Stimulated activated CD4-positive, alpha-beta T cell treated with anti-CD3 and anti-CD28 coated beads, TNF-alpha, amount 100 ng/mL, for 48 hours (primary cell): ENCODE measurements around the gene NHP2.

Source experiments
- DNase-seq, 3 donors: peaks; one replicate each; pipeline ENCODE4 v3.0.0-alpha.2; 2020; ENCODE audit warnings: low read depth in 3 of 3

The NHP2 gene

DNA sequence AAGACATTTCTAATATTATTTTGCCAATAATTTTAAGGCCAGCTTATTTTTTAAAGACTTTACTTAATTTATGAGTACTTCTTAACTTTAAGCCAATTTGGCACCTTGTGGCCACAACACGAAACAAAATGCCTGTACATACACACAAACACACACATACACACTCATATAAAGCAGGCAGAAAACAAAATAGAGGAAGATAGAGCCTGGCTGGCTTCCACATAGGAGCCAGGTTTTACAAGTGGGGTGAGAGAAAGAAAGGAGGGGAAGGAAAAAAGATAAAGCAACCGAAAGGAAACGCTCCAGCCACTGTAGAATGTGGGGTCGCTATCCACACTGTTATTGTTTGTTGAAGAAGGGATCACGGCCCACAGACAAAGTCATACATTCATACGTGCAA, 23.1 kb upstream of the NHP2 start:
- no peak for DNase-seq

DNA sequence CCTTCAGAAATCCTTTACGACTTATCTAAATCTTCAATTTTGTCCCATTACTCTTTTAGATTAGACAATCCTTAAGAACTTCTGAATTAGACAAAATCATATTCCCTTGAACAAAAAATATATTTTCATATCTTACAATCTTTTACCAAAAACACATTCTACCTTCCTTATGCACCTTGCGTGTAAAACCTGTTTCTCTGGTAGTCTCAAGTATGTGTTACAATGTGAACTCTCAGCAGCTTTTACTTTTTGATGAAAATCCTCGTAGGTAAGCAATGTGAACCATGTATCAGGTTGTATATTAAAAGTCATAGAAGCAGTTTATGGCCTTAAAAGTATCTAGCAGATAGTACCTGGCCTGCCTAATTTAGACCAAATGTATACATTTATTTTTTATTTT, 20.8 kb upstream of the NHP2 start:
- no peak for DNase-seq

DNA sequence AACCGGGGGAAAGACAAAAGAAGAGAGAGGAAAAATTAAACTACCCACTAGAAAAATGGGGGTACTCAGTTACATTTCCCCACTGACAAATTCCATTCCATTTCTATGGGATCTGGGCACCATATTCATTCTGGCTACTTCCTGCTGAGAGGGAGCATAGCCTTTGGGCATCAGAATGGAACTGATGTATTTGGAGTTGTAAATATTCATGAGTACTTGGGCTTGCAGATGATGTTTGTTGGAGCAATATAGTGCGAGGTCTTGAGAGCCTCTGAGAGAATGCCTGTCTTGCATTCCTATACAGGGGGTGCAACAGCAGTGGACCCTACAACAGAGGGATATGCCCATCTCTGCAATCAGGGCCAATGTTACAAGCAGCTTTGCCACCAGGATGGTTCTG, 16.8 kb upstream of the NHP2 start:
- no peak for DNase-seq

DNA sequence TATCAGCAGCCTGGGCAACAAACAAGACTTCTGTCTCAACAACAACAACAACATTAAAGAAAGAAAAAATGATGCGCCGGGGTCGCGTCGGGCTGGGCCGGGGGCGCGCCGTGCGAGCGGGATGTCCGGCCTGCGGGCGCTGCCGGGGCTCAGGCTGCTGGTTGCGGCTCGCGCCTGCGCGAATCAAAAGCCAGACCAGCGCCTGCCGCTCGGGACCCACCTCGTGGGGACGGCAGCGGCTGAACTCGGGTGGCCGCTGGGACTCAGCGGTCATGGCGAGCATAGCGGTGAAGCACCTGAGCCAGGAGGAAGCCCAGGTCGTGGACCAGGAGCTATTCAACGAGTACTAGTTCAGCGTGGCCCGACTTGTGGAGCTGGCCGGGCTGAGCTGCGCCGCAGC, 11.9 kb upstream of the NHP2 start:
- DNase-seq: no peak

DNA sequence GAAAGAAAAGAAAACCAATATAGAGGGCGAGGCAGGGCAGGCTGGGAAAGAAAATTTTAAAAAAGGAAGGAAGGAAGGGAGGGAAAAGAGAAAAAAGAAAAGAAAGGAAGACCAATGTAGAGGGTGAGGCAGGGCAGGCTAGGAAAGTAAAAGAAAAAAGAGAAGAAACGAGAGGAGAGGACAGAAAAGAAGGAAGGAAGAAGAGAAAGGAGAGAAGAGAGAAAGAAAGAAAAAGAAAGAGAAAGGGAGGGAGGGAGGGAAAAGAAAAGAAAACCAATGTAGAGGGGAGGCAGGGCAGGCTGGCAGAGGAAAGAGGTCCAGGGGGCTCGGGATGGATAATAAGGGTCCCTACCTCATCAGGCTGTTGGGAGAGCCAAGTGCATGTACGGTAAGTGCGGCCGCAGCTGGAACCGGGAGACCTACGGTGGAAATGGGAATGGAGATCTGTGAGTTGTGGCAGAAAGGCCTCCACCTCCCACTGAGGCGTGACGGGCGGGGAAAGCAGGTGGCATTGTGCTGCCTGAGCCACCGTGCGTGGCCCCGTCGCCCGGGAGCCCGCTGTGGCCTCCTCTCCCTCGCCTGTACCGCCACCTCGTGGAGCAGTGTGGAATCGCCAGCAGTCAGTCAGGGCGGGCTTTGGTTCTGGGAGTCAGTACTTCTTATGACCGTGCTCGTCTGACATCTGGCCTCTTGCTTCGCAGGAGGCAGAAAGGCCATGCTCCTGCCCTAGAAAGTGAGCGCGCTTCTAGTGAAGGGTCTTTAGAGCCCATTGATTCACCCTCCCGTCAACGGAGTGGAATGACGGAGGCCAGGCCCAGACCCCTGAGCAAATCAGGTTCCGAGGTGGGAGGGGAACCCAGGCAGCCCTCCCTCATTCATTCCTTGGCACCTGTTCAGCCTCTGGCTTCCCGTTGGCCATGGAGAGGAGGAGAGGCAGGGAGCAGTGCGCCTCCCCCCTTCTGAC, 10.4 kb upstream of the NHP2 start:
- DNase-seq: peak; percentile 84 to 90 (median 86)

DNA sequence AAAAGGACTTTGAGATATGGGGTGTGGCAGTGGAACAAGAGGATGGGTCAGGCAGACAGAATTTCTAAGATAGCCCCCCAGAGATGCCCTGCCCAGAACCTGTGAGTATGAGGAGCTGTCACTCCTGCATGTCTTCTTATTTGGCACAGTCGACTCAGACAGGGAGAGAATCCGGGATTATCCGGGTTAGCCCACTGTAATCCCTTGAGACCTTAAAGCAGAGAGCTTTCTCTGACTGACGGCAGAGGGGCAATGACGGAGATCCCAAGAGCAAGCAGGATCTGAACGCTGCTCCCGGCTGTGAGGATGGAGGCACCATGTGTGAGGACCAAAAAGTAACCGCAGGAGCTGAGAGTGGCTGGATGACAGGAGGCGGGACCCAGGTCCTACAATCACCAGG, 8.8 kb upstream of the NHP2 start:
- DNase-seq: no peak

DNA sequence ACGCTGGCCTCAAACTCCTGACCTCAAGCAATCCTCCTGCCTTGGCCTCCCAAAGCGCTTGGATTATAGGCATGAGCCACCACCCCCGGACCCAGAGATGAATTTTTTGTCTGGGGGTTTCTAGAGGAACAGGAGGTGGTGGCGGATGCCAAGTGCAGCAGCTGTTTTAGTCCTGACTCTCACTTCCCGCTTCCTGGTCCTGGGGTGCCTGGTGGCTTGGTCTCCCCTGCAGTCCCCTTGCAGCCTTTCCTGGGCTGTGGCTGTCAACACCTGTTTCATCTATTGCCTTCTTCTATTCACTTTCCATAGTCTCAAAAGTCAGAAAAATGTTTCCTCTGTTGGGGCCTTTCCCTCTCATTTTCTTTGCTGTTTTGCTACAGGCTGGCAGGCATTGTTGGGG, 6.5 kb upstream of the NHP2 start:
- DNase-seq: no peak

DNA sequence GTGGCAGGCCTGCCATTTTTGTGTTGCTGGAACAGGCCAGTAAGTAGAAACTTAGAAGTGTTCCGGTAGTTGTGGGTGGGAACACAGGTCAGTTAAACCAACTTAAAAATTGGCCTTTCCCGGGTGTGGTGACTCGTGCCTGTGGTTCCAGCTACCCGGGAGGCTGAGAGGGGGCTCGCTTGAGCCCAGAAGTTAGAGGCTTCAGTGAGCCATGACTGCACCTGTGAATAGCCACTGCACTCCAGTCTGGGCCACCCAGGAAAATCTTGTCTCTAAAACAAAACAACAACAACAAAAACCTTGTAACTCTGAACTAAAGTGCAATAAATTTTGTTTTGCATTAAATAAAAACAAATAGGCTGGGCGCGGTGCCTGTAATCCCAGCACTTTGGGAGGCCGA, 1.4 kb upstream of the NHP2 start:
- no peak for DNase-seq

DNA sequence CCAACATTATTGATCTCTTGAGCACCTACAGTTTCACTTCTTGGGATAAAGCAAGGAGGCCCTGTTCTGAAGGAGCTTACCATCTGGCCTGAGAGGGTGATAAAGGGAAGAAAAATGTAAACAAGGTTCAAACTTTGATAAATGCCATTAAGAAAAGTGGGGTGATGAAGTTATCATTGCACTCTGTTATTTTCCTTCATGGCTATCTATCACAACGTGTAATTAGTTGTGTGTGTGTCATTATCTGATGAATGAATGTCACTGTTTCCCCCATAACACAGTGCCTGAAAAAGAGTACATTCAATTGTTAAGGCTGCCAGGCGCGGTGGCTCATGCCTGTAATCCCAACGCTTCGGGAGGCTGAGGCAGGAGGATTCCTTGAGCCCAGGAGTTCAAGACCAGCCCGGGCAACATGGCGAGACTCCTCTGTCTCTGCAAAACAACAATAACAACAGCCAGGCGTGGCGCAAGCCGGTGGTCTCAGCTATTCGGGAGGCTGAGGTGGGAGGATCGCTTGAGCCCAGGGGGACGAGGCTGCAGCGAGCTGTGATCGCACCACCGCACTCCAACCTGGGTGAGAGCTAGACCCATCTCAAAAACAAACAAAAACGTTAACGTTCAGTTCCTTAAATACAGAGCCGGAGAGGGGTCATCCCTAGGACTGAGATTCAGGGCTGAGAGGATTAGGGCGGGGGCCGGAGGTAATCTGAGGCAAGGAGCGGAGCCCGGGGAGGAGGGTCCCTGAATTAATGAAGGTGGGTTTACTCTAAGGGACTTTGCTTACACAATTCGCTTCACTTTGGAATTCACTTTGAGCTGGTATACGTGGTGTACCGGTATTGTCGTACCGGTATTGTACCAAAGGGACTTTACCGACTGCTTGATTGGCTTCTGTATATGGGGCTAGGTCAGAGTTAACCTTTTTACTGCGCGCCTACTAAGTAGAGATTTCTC, 917 bp downstream of the NHP2 start:
- DNase-seq: no peak

DNA sequence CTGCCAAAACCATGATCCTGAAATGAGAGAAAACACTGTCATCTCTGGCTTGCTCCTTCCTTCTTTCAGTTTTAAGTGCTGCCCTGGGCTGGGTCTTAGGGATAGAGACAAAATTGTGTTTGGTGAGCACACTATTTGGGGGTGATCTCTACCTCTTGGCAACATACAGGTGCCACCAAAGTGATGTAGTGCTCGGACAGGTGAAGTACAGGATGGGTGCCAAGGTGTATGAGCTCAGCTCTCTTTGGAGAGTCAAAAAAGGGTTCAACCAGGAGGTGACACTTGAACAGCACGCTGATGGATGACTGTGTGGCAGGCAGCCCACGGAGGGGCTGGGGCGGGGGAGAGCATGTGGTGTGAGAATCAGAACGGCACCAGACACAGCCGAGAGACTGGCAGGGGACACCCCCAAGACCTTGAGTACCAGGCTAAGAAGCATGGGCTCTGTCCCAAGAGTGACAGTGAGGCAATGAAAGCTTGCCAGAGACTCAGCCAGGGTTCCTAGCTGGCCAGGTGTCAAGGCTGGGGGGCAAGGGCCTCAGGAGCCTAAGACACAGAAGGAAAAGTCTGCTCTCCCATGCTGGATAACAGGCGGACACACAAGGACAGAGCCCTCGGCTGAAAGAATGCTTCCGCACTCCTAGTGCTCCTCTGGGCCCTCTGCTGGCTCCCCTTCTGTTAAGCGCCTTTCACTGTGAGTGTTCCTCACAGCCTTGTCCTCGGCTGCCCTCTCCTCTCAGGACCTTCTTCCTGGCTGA, 2.5 kb downstream of the NHP2 start:
- DNase-seq: no peak

DNA sequence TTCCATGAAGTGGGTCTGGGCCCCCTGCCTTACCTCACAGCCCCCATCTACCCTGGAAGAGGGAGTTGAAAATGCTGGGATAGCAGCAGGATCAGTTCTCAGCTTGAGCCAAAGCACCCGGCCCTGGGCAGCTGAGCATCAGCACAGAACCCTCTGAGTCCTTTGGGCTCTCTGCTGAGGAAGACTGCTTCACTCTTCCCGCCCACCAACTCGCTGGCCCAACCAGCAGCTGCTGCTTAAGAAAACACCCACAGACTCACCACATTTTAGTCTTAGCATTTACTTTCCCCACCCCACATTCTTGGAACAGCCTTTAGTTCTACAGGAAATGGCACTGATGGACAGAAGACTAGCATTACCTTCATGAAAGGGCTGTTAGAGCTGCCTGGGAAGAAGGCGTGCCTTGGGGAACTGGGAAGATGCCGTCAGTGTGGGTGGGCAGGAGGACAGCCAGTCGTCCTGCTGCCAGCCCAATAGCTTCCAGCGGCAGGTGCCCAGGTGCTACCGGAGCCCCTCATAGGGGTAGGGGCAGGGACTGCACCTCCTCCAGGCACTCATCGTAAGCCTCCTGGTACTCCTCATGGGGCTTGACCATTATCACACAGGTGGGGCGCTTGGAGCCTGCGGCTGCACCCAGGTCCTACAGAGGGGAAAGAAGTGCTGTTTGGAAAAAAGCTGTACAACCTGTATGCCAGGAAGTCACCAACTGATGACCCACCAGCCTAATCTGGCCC, 4.3 kb downstream of the NHP2 start:
- DNase-seq: no peak

DNA sequence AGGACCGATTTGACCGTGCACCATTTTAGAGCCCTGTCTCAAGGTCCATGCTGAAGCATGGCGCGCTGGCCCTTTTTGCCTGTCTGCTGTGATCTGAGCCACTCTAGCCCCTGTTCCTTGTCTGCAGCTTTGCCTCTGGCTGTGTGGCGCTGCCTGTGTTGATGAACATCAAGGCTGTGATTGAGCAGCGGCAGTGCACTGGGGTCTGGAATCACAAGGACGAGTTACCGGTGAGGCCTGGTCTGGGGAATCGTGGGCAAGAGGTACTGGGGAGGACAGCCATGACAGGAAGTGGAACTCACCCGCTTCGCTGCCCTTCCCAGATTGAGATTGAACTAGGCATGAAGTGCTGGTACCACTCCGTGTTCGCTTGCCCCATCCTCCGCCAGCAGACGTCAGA, 6.3 kb downstream of the NHP2 start:
- DNase-seq: no peak

DNA sequence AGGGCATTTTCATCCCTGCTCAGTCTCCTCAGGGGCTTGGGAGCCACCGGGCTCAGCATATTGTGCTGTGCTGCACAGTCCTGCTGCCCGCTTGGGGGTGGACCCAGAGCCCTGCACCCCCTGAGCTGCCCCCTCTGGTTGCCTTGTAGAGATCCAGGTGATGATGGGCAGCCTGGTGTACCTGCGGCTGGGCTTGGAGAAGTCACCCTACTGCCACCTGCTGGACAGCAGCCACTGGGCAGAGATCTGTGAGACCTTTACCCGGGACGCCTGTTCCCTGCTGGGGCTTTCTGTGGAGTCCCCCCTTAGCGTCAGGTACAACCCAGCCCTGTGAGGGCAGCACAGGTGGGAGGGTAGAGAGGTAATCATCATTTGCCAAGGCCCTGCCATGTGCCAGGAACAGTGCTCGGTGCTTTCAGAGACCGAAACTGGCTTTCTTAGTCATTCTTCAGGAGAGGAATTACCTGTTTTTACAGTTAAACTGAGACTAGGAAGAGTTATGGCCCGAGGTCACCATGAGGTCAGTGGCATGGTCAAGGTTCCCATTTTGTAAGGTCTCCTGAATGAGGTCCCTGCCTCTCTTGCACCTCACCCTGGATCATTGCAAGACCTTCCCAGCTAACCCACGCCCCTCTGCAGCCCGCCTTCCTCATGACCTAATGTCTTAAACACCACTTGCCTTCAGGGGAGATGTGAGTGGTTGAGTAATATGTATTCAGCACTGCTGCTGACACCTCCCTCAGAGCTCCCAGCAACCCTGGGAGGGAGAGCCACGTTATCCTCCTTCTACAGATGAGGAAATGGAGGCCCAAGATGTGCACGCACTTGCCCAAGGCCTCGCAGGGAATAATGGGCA, 7.5 kb downstream of the NHP2 start:
- peak; percentile 29 to 63 (median 41) for DNase-seq

DNA sequence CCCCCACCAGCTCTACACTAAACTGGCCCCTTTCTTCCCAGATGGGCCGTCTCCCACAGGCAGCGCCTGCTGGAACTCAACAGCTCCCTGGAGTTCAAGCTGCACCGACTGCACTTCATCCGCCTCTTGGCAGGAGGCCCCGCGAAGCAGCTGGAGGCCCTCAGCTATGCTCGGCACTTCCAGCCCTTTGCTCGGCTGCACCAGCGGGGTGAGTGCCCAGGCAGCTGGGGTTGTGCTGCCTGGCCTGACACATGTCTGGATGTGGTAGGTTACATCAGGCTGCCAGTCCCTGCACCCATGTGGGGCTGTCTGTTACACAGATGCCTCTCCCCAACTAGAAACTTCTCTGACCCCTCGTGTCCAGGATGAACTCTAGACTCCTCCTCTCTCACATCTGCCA, 9.8 kb downstream of the NHP2 start:
- DNase-seq: no peak

DNA sequence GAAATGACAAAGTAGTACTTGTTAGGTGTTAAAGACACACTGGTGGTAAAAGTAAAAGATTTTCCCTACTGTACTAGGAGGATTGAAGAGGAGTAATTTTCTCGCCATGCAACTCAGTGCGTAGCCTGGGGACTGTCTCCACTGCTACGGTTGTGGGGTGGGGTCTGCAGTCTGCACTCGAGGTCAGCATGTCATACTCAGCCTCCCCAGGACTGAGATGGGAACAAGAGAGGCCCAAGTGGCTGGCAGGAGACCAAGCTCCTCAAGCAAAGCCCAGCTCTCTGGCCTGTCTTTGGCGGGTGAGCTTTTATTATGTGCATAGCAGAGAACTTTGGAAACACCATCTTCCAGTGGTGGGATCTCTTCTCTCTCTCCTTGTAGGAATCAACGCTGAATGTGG, 10.4 kb downstream of the NHP2 start:
- no peak for DNase-seq

DNA sequence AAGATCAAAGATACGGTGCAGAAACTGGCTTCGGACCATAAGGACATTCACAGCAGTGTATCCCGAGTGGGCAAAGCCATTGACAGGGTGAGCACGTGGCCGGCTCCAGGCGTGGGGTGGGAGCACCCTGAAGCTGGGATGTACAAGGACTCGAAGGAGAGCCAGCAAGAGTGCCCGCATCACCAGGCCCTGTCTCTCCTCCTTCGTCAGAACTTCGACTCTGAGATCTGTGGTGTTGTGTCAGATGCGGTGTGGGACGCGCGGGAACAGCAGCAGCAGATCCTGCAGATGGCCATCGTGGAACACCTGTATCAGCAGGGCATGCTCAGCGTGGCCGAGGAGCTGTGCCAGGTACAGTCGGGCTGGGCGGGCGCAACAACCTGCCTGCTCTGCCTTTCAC, 11.0 kb downstream of the NHP2 start:
- DNase-seq: no peak

DNA sequence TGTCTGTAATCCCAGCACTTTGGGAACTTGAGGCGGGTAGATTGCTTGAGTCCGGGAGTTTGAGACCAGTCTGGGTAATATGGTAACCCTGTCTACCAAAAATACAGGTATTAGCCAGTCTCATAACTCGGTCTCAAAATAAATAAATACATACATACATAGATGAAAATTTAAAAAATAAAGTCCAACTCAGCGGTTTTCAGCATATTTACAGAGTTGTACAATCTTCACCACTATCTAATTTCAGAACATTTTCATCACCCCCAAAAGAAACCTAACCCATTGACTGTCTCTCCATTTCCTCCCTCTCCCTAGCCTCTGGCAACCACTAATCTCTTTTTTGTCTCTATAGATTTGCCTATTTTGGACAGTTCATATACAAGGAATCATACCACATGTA, 12.1 kb downstream of the NHP2 start:
- DNase-seq: no peak

DNA sequence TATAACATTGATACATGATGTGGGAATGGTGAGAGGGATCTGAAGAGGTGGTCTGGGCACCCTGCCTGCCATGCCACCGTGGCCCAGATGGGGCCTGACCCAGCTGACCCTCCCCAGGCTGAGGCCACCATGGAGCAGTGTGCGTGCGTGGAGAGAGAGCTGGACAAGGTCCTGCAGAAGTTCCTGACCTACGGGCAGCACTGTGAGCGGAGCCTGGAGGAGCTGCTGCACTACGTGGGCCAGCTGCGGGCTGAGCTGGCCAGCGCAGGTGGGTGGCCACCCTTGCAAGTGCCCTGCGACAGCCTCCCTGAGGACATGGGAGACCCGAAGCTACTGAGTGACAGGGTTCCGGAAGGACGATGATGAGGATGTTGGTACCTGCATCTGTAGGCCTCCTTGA, 15.7 kb downstream of the NHP2 start:
- DNase-seq: no peak

DNA sequence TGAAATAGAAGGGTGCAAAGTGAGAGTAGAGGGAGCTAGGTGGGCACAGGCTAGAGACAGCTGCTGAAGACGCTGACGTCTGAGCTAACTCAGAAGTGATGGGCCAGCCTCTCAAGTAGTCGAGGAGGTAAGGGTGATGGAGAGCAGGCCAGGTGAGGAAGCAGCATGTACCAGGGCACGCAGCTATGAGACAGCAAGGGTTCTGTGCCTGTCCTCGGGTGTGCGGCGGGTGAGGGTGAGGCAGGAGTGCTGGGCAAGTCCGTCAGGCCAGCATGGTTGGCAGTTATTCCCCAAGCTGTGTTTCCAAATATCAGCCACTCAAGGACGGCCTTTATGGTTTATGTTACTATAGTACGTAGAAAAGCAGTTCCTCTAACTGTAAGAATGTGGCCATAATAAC, 16.7 kb downstream of the NHP2 start:
- no peak for DNase-seq

DNA sequence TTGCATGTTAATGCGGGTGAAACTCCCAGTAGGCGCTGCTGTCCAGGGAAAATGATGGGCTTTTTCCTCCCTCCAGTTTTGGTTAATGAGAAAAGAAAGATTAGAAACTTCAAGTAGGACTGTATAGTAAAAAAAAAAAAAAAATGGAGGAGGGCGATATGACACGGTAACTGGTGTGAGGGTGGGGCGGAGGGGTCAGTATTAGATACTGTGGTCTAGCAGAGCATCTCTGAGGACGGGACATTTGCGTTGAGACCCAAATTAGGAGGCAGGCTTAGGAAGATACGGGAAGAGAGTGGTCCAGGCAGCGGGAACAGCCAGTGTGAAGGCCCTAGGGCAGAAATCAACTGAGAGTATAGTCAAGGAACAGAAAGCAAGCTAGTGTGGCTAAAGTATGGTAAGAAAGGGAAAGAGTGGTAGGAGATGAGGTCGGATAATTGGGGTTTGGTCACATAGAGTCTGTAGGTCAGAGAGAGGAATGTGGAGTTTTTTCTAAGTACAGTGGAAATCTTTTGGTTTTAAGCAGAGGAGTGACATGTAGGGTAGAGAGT, 22.2 kb downstream of the NHP2 start:
- no peak for DNase-seq
